Measurements from ENCODE around the gene THEMIS2.

- TF ChIP-seq, protein P1, sequence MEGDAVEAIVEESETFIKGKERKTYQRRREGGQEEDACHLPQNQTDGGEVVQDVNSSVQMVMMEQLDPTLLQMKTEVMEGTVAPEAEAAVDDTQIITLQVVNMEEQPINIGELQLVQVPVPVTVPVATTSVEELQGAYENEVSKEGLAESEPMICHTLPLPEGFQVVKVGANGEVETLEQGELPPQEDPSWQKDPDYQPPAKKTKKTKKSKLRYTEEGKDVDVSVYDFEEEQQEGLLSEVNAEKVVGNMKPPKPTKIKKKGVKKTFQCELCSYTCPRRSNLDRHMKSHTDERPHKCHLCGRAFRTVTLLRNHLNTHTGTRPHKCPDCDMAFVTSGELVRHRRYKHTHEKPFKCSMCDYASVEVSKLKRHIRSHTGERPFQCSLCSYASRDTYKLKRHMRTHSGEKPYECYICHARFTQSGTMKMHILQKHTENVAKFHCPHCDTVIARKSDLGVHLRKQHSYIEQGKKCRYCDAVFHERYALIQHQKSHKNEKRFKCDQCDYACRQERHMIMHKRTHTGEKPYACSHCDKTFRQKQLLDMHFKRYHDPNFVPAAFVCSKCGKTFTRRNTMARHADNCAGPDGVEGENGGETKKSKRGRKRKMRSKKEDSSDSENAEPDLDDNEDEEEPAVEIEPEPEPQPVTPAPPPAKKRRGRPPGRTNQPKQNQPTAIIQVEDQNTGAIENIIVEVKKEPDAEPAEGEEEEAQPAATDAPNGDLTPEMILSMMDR (IDR thresholded peaks at IDR 0.05), result no peak
- no peak for TF ChIP-seq ZFX (IDR thresholded peaks at IDR 0.05; ENCODE audit: borderline replicate concordance)
Observed at GRCh38 chr1:27833470-27833869, 38.9 kb upstream of the THEMIS2 start.

Data from 22Rv1 (cell line).